ENCODE measurements around the gene ST3GAL2. TPM values are rescaled to one million over a fixed set of nuclear protein-coding genes. Genes with fewer than 3 reads are reported as not detected.
"Not testable (repeated sequence)": the region's sequence is repeated elsewhere in the genome, so short reads cannot be mapped to it uniquely, and the experiment has no call there.

The ST3GAL2 gene
- total RNA-seq, 2 donors from 2014 or later = 14.5 to 18.6 TPM

DNA sequence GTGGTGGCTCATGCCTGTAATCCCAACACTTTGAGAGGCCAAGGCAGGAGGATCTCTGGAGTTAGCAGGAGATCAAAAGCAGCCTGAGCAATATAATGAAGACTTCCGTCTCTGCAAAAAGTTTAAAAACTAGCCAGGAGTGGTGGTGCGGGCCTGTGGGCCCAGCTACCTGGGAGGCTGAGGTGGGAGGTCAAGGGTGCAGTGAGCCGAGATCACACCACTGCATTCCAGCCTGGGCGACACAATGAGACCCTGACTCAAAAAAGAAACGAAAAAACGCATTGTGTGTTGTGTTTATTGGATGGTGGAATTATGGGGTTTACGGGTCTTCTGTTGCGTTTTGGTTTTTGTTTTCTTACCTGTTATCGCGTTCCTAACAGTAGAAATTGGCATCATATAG, 93.1 kb downstream of the ST3GAL2 start:
- Mint-ChIP-seq H3K4me3 (peak overlapping the region; percentile 93), H3K27ac (peak overlapping the region; percentile 93), H3K27me3 (no peaks in the 10 kb centered on the region), H3K4me1 (peaks cover 16% of the 10 kb centered on the region), H3K9me3 (no peaks in the 10 kb centered on the region), H3K36me3 (ENCODE audit: low read depth) (peaks cover 38% of the 10 kb centered on the region)
- ATAC-seq (replicated peaks) = no peak

DNA sequence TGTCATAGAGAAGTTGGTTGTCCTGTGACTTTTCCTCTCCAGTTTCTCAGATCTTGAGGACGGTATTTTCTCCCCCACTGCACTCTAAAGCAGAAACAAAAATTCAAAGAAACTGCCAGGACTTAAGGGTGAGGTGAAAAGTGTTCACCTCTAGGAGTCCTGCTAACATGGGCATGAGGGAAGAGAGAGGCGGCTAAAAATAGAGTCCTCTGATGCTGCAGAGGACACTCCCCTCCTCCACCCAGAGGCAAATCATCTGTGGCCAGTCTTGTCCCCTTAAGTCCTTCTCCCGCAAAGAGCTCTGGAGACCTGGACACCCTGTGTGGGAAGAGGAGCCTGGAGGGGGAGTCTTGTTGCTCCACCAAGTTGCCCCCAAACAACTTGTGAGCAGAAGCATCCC, 96.9 kb downstream of the ST3GAL2 start:
- Mint-ChIP-seq H3K27ac (no peak overlapping the region), H3K9me3 (no peaks in the 10 kb centered on the region), H3K4me1 (peaks cover 4% of the 10 kb centered on the region), H3K4me3 (no peak overlapping the region), H3K36me3 (ENCODE audit: low read depth) (peaks cover 5% of the 10 kb centered on the region), H3K27me3 (no peaks in the 10 kb centered on the region)
- no peak for ATAC-seq (replicated peaks)

DNA sequence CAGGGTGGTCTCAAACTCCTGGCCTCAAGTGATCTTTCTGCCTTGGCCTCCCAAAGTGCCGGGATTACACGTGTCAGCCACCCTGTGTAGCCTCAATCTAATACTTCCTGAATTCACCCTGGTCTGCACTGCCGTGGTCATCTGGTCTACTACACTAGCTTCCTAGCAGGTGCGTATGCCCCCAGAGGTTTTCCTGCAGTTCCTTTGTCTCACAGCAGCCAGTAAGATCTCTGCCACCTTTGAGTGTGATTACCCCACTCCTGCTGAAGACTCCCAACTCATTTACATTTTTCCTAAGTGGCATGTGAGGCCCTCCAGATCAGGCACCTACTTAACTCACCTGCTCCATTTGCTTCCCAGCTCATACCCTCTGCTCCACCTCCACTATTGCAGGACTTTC, 97.3 kb downstream of the ST3GAL2 start:
- Mint-ChIP-seq H3K9me3 (no peaks in the 10 kb centered on the region), H3K27ac (no peak overlapping the region), H3K4me3 (no peak overlapping the region), H3K27me3 (no peaks in the 10 kb centered on the region), H3K36me3 (ENCODE audit: low read depth) (peaks cover 2% of the 10 kb centered on the region), H3K4me1 (peaks cover 4% of the 10 kb centered on the region)
- no peak for ATAC-seq (replicated peaks)

DNA sequence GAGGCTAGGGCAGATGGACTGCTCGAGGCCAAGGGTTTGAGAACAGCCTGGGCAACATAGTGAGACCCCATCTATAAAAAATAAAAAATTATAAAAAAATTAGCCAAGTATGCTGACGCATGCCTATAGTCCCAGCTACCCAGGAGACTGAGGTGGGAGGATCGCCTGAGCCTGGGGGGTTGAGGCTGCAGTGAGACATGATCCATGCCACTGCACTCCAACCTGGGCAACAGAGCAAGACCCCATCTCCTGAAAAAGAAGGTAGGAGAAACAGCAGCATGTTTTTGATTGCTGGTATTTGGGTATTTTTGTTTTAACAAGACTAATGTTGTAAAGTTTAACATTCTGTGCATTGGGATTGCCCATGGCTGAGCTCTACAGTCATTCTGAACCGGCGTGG, 101.1 kb downstream of the ST3GAL2 start:
- Mint-ChIP-seq H3K4me3 (no peak overlapping the region), H3K9me3 (no peaks in the 10 kb centered on the region), H3K27me3 (no peaks in the 10 kb centered on the region), H3K4me1 (peaks cover 4% of the 10 kb centered on the region), H3K27ac (no peak overlapping the region), H3K36me3 (ENCODE audit: low read depth) (peaks cover 32% of the 10 kb centered on the region)
- ATAC-seq (replicated peaks) = no peak

DNA sequence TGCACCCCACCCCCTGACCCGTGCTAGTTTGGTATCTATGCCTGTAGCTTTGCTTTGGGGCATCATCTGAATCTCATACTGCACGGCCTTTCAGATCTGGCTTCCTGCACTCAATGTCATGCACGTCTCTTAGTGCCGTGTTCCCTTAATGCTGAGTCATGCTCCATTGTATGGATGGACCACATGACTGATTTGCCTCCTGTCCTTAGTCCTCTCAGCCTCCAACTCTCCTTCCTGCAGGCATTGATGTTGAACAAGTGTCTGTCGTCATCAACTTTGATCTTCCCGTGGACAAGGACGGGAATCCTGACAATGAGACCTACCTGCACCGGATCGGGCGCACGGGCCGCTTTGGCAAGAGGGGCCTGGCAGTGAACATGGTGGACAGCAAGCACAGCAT, 106.2 kb downstream of the ST3GAL2 start:
- ATAC-seq (replicated peaks); H3K27ac Mint-ChIP-seq; H3K4me3 Mint-ChIP-seq; H3K4me1 Mint-ChIP-seq; H3K27me3 Mint-ChIP-seq; H3K9me3 Mint-ChIP-seq: not testable (repeated sequence)
- peaks cover 80% of the 10 kb centered on the region for H3K36me3 Mint-ChIP-seq (ENCODE audit: low read depth)

DNA sequence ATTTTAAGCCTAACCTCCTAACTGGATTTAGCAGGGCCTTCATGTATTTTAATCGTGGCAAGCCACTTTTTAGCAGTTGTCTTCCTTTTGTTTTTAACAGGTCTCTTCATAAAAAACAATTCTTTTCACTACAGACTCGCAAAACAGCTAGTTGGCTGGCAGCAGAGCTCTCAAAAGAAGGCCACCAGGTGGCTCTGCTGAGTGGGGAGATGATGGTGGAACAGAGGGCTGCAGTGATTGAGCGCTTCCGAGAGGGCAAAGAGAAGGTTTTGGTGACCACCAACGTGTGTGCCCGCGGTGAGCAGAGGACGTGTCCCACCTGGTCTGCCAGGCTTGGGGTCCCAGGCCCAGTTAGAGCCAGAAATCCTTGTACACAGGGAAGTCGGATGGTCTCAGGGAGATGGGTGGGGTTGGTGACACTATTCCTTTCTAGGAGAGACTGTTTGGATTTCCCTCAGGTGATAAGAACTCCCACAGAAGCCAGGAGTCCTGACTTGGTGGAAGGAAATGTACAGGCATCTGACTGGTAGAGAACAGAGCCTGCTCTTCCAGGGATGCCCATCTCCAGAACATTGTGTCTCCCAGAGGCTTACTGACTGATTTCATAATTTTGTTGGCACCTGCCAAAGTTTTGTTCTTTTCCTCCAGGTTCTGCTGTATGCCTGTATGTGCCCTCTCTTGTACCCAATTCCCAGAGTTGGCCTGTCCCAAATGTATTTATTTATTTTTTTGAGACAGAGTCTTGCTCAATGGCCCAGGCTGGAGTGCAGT, 107.1 kb downstream of the ST3GAL2 start:
- H3K36me3 Mint-ChIP-seq (ENCODE audit: low read depth) = peaks cover 80% of the 10 kb centered on the region
- H3K27ac Mint-ChIP-seq = no peak overlapping the region
- no peaks in the 10 kb centered on the region for H3K4me1 Mint-ChIP-seq
- H3K27me3 Mint-ChIP-seq = no peaks in the 10 kb centered on the region
- peak; percentile 46 for ATAC-seq (replicated peaks)
- H3K4me3 Mint-ChIP-seq = no peak overlapping the region
- no peaks in the 10 kb centered on the region for H3K9me3 Mint-ChIP-seq

DNA sequence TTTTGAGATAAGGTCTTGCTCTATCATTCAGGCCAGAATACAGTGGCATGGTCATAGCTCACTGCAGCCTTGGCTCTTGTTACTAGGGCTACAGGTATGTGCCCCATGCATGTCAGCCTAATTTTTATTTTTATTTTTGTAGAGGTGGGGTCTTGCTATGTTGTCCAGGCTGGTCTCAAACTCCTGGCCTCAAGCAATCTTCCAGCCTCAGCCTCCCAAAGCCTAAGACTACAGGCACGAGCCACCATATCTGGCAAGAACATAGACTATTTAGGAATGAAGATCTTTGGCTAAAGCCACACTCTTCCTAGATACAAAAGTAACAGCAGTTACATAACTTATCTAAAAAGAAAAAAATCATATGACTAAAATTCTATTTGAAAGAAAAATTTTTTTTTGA, 107.8 kb downstream of the ST3GAL2 start:
- ATAC-seq (replicated peaks) = no peak
- Mint-ChIP-seq H3K27ac (no peak overlapping the region), H3K27me3 (no peaks in the 10 kb centered on the region), H3K4me1 (no peaks in the 10 kb centered on the region), H3K36me3 (ENCODE audit: low read depth) (peaks cover 76% of the 10 kb centered on the region), H3K9me3 (no peaks in the 10 kb centered on the region), H3K4me3 (no peak overlapping the region)

Other genes with a start within 250 kb of the ST3GAL2 start
- 10 to 100 TPM; 19.2 to 33.6 TPM for gene EXOSC6, start 187.2 kb downstream of the ST3GAL2 start, total RNA-seq
- gene AARS1, start 149.6 kb downstream of the ST3GAL2 start, total RNA-seq = 10 to 100 TPM; 52.1 to 80.6 TPM
- gene DDX19B, start 139.9 kb downstream of the ST3GAL2 start, total RNA-seq = 10 to 100 TPM; 35.2 to 35.4 TPM
- 10 to 100 TPM; 40.3 to 52.6 TPM for gene DDX19A, start 92.2 kb downstream of the ST3GAL2 start, total RNA-seq
- 10 to 100 TPM in 1 of 2 donors, 1 to 10 TPM in 1; 8.2 to 13.9 TPM for gene FCSK, start 15.5 kb upstream of the ST3GAL2 start, total RNA-seq
- gene COG4, start 84.5 kb upstream of the ST3GAL2 start, total RNA-seq = 10 to 100 TPM; 31.2 to 31.5 TPM
- 100 to 1,000 TPM; 343 to 576 TPM for gene SF3B3, start 84.7 kb upstream of the ST3GAL2 start, total RNA-seq
- gene IL34, start 207.5 kb upstream of the ST3GAL2 start, total RNA-seq = not detected
- under 1 TPM; 0.11 to 0.67 TPM for gene MTSS2, start 247.0 kb upstream of the ST3GAL2 start, total RNA-seq